ENCODE results near the gene KCTD16.

Gene KCTD16

DNA sequence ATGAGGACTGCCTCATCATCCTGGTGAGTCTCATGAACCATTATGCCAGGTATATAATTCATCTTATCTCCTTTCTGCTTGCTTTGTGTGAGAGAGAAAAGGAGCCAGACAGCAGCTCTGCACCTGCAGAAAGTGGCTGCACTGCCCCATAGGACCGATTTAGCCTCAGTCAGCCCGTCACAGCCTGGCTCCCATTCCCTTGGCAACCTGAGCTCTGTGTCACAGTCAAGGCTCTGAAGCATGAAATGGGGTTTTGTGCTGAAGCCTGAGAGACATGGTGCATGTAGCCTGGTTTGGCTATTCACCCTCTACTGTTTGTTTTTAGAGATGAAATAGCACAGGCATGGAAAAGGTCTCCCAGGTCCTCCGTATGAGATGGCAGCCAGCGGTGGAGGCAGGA, 198.3 kb downstream of the KCTD16 start:
- TF ChIP-seq CTCF (IDR thresholded peaks at IDR 0.05; ENCODE audit: borderline replicate concordance, insufficient read depth, low read depth, low read length): no peak
- H3K4me3 ChIP-seq (ENCODE audit: low read depth, low read length): no peak overlapping the region

DNA sequence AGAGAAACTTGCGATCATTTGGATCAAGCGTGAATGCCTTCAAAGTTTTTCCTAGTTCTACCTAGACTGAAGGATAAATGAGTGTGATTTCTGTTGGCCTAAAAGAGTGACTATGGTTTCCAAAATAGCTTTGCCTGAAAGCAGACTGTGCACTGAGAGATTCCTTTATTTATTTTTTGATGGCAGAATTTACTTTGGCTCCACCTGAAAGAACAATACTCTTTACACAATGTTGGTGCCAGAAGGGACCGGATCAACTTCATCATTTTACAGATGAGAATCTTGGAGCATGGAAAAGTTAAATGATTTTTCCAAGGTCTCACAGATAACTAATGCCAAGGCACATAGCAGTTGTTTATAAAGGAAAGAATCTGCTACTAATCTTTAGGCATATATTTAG, 199.6 kb downstream of the KCTD16 start:
- TF ChIP-seq CTCF (IDR thresholded peaks at IDR 0.05; ENCODE audit: borderline replicate concordance, insufficient read depth, low read depth, low read length): no peak
- H3K4me3 ChIP-seq (ENCODE audit: low read depth, low read length): no peak overlapping the region

GRCh38 chr5:144374637-144375036, 204.0 kb downstream of the KCTD16 start:
- no peak for TF ChIP-seq CTCF (IDR thresholded peaks at IDR 0.05; ENCODE audit: borderline replicate concordance, insufficient read depth, low read depth, low read length)
- no peak overlapping the region for H3K4me3 ChIP-seq (ENCODE audit: low read depth, low read length)

GRCh38 chr5:144377207-144377606, 206.5 kb downstream of the KCTD16 start:
- no peak for TF ChIP-seq CTCF (IDR thresholded peaks at IDR 0.05; ENCODE audit: borderline replicate concordance, insufficient read depth, low read depth, low read length)
- H3K4me3 ChIP-seq (ENCODE audit: low read depth, low read length): no peak overlapping the region

DNA sequence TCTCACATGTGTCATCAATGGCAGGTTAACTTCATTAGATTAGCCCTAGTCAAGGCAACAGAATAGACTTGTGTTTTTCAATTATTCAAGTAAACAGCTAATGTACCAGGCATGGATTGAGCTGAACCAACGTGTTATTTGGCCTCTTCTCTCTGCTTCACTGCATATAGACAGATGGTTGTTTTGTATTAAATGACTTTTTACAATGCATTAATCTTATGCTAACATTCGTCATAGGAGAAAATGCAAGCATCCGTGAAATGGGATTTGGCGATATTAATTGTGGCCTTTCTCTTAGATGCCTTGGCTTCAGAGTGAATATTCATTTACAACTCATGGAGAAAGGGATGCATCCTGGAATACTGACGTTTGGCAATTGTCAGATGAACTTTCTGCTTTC, 208.0 kb downstream of the KCTD16 start:
- TF ChIP-seq CTCF (IDR thresholded peaks at IDR 0.05; ENCODE audit: borderline replicate concordance, insufficient read depth, low read depth, low read length): no peak
- no peak overlapping the region for H3K4me3 ChIP-seq (ENCODE audit: low read depth, low read length)

- no peak overlapping the region for H3K4me3 ChIP-seq (ENCODE audit: low read depth, low read length)
Measured at GRCh38 chr5:144385597-144385996, 214.9 kb downstream of the KCTD16 start.

DNA sequence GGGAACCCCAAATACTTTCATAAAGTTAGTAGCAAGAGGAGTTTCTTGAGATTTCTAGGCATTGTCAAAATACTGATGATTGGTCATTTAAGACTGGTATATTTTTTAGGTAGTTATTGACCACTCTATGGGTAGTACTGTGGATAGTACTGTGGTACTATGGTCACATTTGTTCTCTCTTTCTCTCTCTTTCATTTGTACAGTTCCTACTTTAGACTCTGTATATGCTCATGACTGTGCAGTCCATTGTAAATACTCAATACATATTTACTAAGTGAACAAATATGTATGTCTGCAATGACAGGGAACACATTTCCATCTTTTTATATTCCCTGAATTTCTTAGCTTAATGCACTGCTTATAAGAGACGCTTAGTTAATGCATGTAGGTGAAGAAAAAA, 215.6 kb downstream of the KCTD16 start:
- no peak for TF ChIP-seq CTCF (IDR thresholded peaks at IDR 0.05; ENCODE audit: borderline replicate concordance, insufficient read depth, low read depth, low read length)
- no peak overlapping the region for H3K4me3 ChIP-seq (ENCODE audit: low read depth, low read length)

More at GRCh38 chr5:144385597-144385996, 214.9 kb downstream of the KCTD16 start:
- no peak for TF ChIP-seq CTCF (IDR thresholded peaks at IDR 0.05; ENCODE audit: borderline replicate concordance, insufficient read depth, low read depth, low read length)

Data from GM12875 (cell line).